A549 (cell line): ENCODE results near the gene BCCIP. TPM values are rescaled to one million over a fixed set of nuclear protein-coding genes. Genes with fewer than 3 reads are reported as not detected.

Experiments used
- ATAC-seq, 2 experiments: fragments of 200-7000 bp in 1 of 2; fragments of >200 bp in 1 of 2; cut with Nextera tagmentation in 1 of 2; cut with Tn5 transposase in 1 of 2; 3 replicates each; pipeline versions ENCODE4 v1.8.0 to v1.9.1; 2018 to 2020; ENCODE audit warnings: mild to moderate bottlenecking in 1 of 2, moderate library complexity in 1 of 2
- CTCF ChIA-PET: fragments of 300-600 bp; sonication (Branson Sonifier 250); formaldehyde crosslinking; extraction: SDS; loops from one replicate; lab custom pipeline; 2021; ENCODE audit warnings: antibody characterized with exemption, inconsistent platforms; lab: Yijun Ruan, JAX
- POLR2A ChIA-PET: fragments of 350-600 bp; formaldehyde crosslinking; extraction: SDS; loops from one replicate; lab custom pipeline; 2021; ENCODE audit warnings: antibody characterized with exemption, inconsistent platforms; lab: Yijun Ruan, JAX
- DNase-seq, 2 experiments: peaks; one replicate each; pipeline versions ENCODE4 v3.0.0 to v3.0.0-alpha.2; 2011 to 2016; ENCODE audit warnings: low read depth in 1 of 2, low spot score in 1 of 2
- FAIRE-seq: peaks from 2 replicates; lab custom pipeline; 2011; peaks lifted over from hg19 to GRCh38; lab: Jason Lieb, UNC
- H3K27ac ChIP-seq, 2 experiments: fragments of >200 bp; sonication (Bioruptor Twin); formaldehyde crosslinking; 3 replicates each; pipeline ENCODE4 v1.5.1; 2016 to 2017
- H3K4me1 ChIP-seq: fragments of >200 bp; sonication (Bioruptor Twin); formaldehyde crosslinking; 3 replicates; pipeline ENCODE4 v1.6.1; 2016
- H3K4me2 ChIP-seq: fragments of >200 bp; sonication (Bioruptor Twin); formaldehyde crosslinking; 3 replicates; pipeline ENCODE4 v1.6.1; 2016
- H3K4me3 ChIP-seq: fragments of >200 bp; sonication (Bioruptor Twin); formaldehyde crosslinking; 3 replicates; pipeline ENCODE4 v1.5.1; 2016
- H3K9me3 ChIP-seq: fragments of >200 bp; sonication (Bioruptor Twin); formaldehyde crosslinking; 3 replicates; pipeline ENCODE4 v1.6.1; 2016
- CEBPB ChIP-seq, 2 experiments: fragments of >200 bp in 1 of 2; sonication (Bioruptor Twin) in 1 of 2; formaldehyde crosslinking in 1 of 2; IDR thresholded peaks; 2 replicates each; pipeline ENCODE4 v1.6.1; 2012 to 2016
- HOXB5 ChIP-seq: fragments of 250-450 bp; sonication (Bioruptor Pico); IDR thresholded peaks from 2 replicates; pipeline ENCODE4 v1.5.0; 2020; ENCODE audit warnings: mild to moderate bottlenecking, moderate library complexity
- SMC3 ChIP-seq: fragments of >200 bp; sonication (Bioruptor Twin); formaldehyde crosslinking; IDR thresholded peaks from 3 replicates; pipeline ENCODE4 v1.6.1; 2018; ENCODE audit warnings: inconsistent platforms
- ZFP36 ChIP-seq: fragments of 450-650 bp; IDR thresholded peaks from 2 replicates; pipeline ENCODE4 v1.6.1; 2014; ENCODE audit warnings: borderline replicate concordance; ENCODE audit not compliant: partially characterized antibody
- WGBS: methylation state at CpG from one replicate; pipeline ENCODE4 v1.1.6; 2017; ENCODE audit errors: missing lambda C conversion rate; 5-methylcytosine and 5-hydroxymethylcytosine counted together
- polyA plus RNA-seq, 4 experiments: library from polyadenylated mRNA; depleted of rRNA in 3 of 4; stranded (reverse); fragments of >200 nt; fragmentation: RNase III in 1 of 4; extraction: RNeasy Plus Mini Kit Qiagen cat#74134 plus additional on column Dnase treatment in 1 of 4; gene quantifications; 2 replicates in 3 of 4; 3 replicates in 1 of 4; pipeline ENCODE4 v1.2.3, GENCODE V29; 2011 to 2017
- small RNA-seq, 6 experiments: library from RNA; depleted of rRNA; stranded (forward); fragments of <200 nt; gene quantifications; one replicate each; pipeline ENCODE3, GENCODE V24; 2012
- TF ChIP-seq, protein P1 (sequence below): fragments of 450-650 bp; IDR thresholded peaks from 2 replicates; pipeline ENCODE4 v1.6.1; 2014; ENCODE audit warnings: antibody characterized with exemption

Gene BCCIP
- polyA plus RNA-seq, 2 of the 4 experiments (the other 2 are of a cell fraction): 130 to 140 TPM

DNA sequence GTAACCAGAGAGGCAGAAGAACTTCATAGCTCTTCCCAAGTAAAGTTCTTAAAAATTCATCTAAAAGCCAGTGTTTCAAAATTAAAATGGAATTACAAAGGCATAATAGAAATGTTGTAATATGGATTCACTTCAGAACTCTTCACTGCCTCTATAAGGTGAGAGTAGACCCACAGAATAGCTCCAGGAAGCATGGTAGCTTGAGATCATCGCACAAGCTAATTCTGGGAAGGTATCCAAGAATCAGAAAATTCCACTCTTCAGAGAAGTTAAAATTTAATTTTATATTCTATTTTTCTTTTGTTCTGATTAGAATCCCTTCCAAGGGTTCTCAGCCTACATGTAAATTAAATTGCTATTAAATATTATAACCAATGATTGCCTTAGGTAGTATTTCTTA is 59.2 kb downstream of the BCCIP start:
- Histone ChIP-seq H3K27ac (peak overlapping the region in 1 of 2 experiments; percentile 34; a peak in 1 of 6 replicates), H3K4me2 (peak overlapping the region; percentile 52), H3K4me1 (peaks cover 50% of the 10 kb centered on the region), H3K4me3 (no peak overlapping the region), H3K9me3 (peaks cover 4% of the 10 kb centered on the region; the same call in 1 of the 3 replicates)
- DNase-seq (no peak), FAIRE-seq (no peak), ATAC-seq (no peak)
- CTCF ChIA-PET: interaction anchor here (1.0 to 3.5 kb wide), 2 partner anchors 14 to 19 kb away, joined by 3 to 17 read pairs; no protein-coding TSS in a partner anchor
- POLR2A ChIA-PET: no interaction called here
- no peak for TF ChIP-seq ZFP36
- TF ChIP-seq, protein P1, sequence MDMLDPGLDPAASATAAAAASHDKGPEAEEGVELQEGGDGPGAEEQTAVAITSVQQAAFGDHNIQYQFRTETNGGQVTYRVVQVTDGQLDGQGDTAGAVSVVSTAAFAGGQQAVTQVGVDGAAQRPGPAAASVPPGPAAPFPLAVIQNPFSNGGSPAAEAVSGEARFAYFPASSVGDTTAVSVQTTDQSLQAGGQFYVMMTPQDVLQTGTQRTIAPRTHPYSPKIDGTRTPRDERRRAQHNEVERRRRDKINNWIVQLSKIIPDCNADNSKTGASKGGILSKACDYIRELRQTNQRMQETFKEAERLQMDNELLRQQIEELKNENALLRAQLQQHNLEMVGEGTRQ: no peak
- TF ChIP-seq SMC3: no peak
- 48% methylated on average over 1 of the region's 1 CpG for WGBS

DNA sequence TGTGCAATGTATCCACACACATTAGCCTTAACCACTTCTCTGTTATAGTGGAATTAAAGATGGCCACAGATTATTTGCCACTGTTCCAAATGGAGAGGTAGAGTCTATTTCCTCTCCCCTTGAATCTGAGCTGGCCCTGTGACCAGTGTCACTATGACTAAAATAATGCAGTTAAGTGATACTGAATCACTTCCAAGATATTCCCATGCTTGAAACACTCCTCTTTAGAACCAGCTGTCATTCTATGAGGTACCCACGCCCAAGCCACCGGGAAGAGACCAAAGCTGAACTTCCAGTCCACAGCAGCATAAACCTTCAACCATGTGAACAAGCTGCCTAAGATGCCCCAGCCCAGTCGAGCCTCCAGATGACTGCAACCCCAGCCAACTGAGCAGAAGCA is 59.9 kb downstream of the BCCIP start:
- peaks cover 2% of the 10 kb centered on the region; the same call in 1 of the 3 replicates for H3K9me3 ChIP-seq
- 0 out of 6 replicates have a peak overlapping the region, but pooled peaks of 1 of the 2 experiments have one; percentile 7 for H3K27ac ChIP-seq
- no peak for FAIRE-seq
- no peak for DNase-seq
- WGBS: 72% methylated on average over 3 of the region's 3 CpGs
- no peak overlapping the region for H3K4me3 ChIP-seq
- CTCF ChIA-PET: interaction anchor here (1.2 to 3.5 kb wide), 2 partner anchors 15 to 23 kb away, joined by 3 to 17 read pairs; no protein-coding TSS in a partner anchor
- peak overlapping the region; percentile 52 for H3K4me2 ChIP-seq
- ATAC-seq: no peak
- POLR2A ChIA-PET: no interaction called here
- TF ChIP-seq HOXB5 (CRISPR knock-in tag) (no peak), CEBPB (IDR thresholded peaks at IDR 0.05) (0 out of 4 replicates have a peak, but pooled peaks of 1 of the 2 experiments have one; percentile 13)
- TF ChIP-seq, all 56 proteins: peak for 1
- H3K4me1 ChIP-seq: peaks cover 52% of the 10 kb centered on the region

Small RNAs within 50 kb of the gene (small RNA-seq; reads per million reads assigned to genes)
- gene MIR4484 (0.16 to 8.2 (median 1.9) reads per million in 6 experiments), gene RF00017 (0 reads per million in 6 experiments)

Other genes with a start within 250 kb of the BCCIP start
- gene TEX36, start 140.4 kb upstream of the BCCIP start, polyA plus RNA-seq (2011; rRNA removed): not detected in 2 replicates
- not detected in 3 replicates for gene TEX36, start 140.4 kb upstream of the BCCIP start, polyA plus RNA-seq (2017; fragmentation: RNase III; extraction: RNeasy Plus Mini Kit Qiagen cat#74134 plus additional on column Dnase treatment)
- 31.1 and 37.9 TPM in 2 replicates for gene EDRF1, start 103.8 kb upstream of the BCCIP start, polyA plus RNA-seq (2011; rRNA removed)
- gene EDRF1, start 103.8 kb upstream of the BCCIP start, polyA plus RNA-seq (2017; fragmentation: RNase III; extraction: RNeasy Plus Mini Kit Qiagen cat#74134 plus additional on column Dnase treatment): 19.7 to 21.1 TPM (median 20.0 TPM) in 3 replicates
- gene MMP21, start 47.7 kb upstream of the BCCIP start, polyA plus RNA-seq (2011; rRNA removed): 0.04 and 0.08 TPM in 2 replicates
- gene MMP21, start 47.7 kb upstream of the BCCIP start, polyA plus RNA-seq (2017; fragmentation: RNase III; extraction: RNeasy Plus Mini Kit Qiagen cat#74134 plus additional on column Dnase treatment): 0.04 TPM in 2 of 3 replicates, not detected in the other
- 53.6 and 71.1 TPM in 2 replicates for gene UROS, start 288 bp upstream of the BCCIP start, polyA plus RNA-seq (2011; rRNA removed)
- 50.2 to 52.9 TPM (median 51.1 TPM) in 3 replicates for gene UROS, start 288 bp upstream of the BCCIP start, polyA plus RNA-seq (2017; fragmentation: RNase III; extraction: RNeasy Plus Mini Kit Qiagen cat#74134 plus additional on column Dnase treatment)
- 59.2 and 61.8 TPM in 2 replicates for gene DHX32, start 57.7 kb downstream of the BCCIP start, polyA plus RNA-seq (2011; rRNA removed)
- 28.2 to 40.5 TPM (median 37.4 TPM) in 3 replicates for gene DHX32, start 57.7 kb downstream of the BCCIP start, polyA plus RNA-seq (2017; fragmentation: RNase III; extraction: RNeasy Plus Mini Kit Qiagen cat#74134 plus additional on column Dnase treatment)
- 4.3 and 5.3 TPM in 2 replicates for gene FANK1, start 73.0 kb downstream of the BCCIP start, polyA plus RNA-seq (2011; rRNA removed)
- gene FANK1, start 73.0 kb downstream of the BCCIP start, polyA plus RNA-seq (2017; fragmentation: RNase III; extraction: RNeasy Plus Mini Kit Qiagen cat#74134 plus additional on column Dnase treatment): 3.4 to 5.6 TPM (median 4.1 TPM) in 3 replicates